Mesothelial cell of epicardium (in vitro differentiated cells): ENCODE measurements around the gene ALG12. TPM values are rescaled to one million over a fixed set of nuclear protein-coding genes. Genes with fewer than 3 reads are reported as not detected.

Experiments
- DNase-seq, 2 experiments: peaks; one replicate each; pipeline ENCODE4 v3.0.0; 2021; ENCODE audit warnings: low spot score in 2 of 2; ENCODE audit not compliant: unreplicated experiment in 2 of 2
- H3K27ac Mint-ChIP-seq: 2 replicates; pipeline ENCODE4 v1.8.0; 2021; ENCODE audit warnings: mixed read lengths
- H3K27me3 Mint-ChIP-seq: 2 replicates; pipeline ENCODE4 v1.8.0; 2021; ENCODE audit warnings: low read depth, mixed read lengths
- H3K36me3 Mint-ChIP-seq: 2 replicates; pipeline ENCODE4 v1.8.0; 2021; ENCODE audit warnings: mixed read lengths
- H3K4me1 Mint-ChIP-seq: 2 replicates; pipeline ENCODE4 v1.8.0; 2021; ENCODE audit warnings: mixed read lengths
- H3K4me3 Mint-ChIP-seq: 2 replicates; pipeline ENCODE4 v1.8.0; 2021; ENCODE audit warnings: mild to moderate bottlenecking, moderate library complexity, mixed read lengths
- H3K9me3 Mint-ChIP-seq: 2 replicates; pipeline ENCODE4 v1.8.0; 2021; ENCODE audit warnings: mixed read lengths
- total RNA-seq: library from RNA; stranded (reverse); gene quantifications from 3 replicates; pipeline ENCODE4 v1.2.1, GENCODE V29; 2021
- TF ChIP-seq, protein P1 (sequence below): fragments of 200-600 bp; sonication (generic); IDR thresholded peaks from one replicate; pipeline ENCODE4 v1.5.0; 2021; ENCODE audit warnings: antibody characterized with exemption; ENCODE audit not compliant: unreplicated experiment

The ALG12 gene
- total RNA-seq, 1 donor from 2014 or later: 26.4 TPM

DNA sequence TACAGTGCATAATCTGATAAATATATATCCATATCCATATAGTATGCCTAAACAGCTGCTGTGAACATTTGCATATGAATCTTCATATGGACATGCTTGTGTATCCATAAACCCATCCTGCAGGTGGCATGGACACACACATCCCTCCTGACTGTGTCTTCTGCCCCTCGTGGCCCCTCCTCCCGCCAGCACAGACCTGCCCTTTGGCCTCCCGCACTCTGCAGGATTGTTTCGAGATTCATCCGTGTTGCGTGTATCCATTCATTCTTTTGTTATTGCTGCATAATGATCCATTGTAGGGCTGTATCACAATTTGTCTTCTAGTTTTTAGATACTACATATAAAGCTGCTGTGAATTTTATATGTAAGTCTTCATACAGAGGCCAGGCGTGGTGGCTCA lies 40.6 kb downstream of the ALG12 start:
- H3K27me3 Mint-ChIP-seq: no peaks in the 10 kb centered on the region
- TF ChIP-seq, protein P1, sequence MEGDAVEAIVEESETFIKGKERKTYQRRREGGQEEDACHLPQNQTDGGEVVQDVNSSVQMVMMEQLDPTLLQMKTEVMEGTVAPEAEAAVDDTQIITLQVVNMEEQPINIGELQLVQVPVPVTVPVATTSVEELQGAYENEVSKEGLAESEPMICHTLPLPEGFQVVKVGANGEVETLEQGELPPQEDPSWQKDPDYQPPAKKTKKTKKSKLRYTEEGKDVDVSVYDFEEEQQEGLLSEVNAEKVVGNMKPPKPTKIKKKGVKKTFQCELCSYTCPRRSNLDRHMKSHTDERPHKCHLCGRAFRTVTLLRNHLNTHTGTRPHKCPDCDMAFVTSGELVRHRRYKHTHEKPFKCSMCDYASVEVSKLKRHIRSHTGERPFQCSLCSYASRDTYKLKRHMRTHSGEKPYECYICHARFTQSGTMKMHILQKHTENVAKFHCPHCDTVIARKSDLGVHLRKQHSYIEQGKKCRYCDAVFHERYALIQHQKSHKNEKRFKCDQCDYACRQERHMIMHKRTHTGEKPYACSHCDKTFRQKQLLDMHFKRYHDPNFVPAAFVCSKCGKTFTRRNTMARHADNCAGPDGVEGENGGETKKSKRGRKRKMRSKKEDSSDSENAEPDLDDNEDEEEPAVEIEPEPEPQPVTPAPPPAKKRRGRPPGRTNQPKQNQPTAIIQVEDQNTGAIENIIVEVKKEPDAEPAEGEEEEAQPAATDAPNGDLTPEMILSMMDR: no peak
- no peak for DNase-seq
- H3K4me3 Mint-ChIP-seq: no peak overlapping the region
- H3K4me1 Mint-ChIP-seq: no peaks in the 10 kb centered on the region
- peaks cover 46% of the 10 kb centered on the region for H3K9me3 Mint-ChIP-seq
- H3K36me3 Mint-ChIP-seq: peaks cover 68% of the 10 kb centered on the region
- no peak overlapping the region for H3K27ac Mint-ChIP-seq

DNA sequence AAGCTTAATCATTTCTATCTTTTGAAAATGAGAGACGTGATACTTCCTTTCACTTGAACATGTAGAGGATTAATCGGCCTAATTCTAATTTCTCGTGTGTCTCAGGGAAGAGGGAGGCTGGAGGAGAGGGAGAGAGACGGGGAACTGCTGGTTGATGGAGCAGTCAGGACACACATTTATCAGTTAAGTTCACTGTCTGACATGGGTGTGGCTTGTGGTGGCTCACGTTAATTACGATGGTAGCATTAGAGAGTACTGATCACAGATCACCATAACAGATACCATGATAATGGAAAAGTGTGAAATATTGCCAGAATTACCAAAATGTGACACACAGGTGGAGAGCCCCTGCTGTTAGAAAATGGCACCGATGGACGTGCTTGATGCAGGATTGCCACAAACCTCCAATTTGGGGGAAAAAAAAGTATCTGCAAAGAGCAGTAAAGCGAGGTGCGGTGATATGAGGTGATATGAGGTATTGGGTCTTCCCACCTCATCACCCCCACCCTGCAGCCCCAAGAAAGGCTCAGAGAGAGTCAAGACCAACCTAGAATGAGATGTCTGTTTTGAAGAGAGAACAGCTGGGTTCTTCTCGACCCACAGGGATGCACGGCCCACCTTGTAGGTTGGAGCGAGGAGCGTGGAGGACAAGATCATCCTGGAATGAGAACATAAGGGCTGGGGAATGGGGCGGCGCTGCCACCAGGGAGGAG lies 44.9 kb downstream of the ALG12 start:
- H3K9me3 Mint-ChIP-seq: peaks cover 60% of the 10 kb centered on the region
- TF ChIP-seq, protein P1: no peak
- no peaks in the 10 kb centered on the region for H3K4me1 Mint-ChIP-seq
- no peak overlapping the region for H3K27ac Mint-ChIP-seq
- H3K27me3 Mint-ChIP-seq: no peaks in the 10 kb centered on the region
- no peak for DNase-seq
- no peak overlapping the region for H3K4me3 Mint-ChIP-seq
- peaks cover 70% of the 10 kb centered on the region for H3K36me3 Mint-ChIP-seq

DNA sequence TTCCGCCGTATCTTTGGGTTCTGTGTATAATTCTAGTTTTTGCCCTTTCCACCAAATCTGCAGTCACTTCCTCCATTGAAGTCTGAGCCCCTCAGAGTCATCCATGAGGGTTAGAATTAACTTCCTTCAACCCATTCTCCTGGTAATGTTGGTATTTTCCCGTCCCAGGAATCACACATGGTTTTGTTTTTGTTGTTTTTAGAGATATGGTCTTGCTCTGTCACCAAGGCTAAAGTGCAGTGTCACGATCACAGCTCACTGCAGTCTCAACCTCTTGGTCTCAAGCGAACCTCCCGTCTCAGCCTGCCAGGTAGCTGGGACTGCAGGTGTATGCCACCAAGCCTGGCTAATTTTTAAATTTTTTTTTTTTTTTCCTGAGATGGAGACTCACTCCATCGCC lies 45.9 kb downstream of the ALG12 start:
- H3K27ac Mint-ChIP-seq: no peak overlapping the region
- H3K4me3 Mint-ChIP-seq: no peak overlapping the region
- H3K4me1 Mint-ChIP-seq: no peaks in the 10 kb centered on the region
- peaks cover 59% of the 10 kb centered on the region for H3K9me3 Mint-ChIP-seq
- TF ChIP-seq, protein P1: no peak
- DNase-seq: no peak
- H3K36me3 Mint-ChIP-seq: peaks cover 72% of the 10 kb centered on the region
- no peaks in the 10 kb centered on the region for H3K27me3 Mint-ChIP-seq

DNA sequence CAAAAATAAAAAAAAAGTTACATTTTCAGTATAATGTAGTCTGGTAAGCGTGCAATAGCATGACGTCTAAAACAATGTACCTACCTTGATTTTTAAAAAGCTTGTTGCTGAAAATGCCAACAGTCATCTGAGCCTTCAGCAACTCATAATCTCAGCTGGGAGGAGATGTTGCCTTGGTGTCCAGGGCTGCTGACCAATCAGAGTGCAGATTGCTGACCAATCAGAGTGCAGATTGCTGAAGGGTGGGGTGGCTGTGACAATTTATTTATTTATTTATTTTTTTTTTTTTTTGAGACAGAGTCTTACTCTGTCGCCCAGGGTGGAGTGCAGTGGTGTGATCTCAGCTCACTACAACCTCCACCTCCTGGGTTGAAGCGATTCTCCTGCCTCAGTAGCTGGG lies 46.8 kb downstream of the ALG12 start:
- no peak for DNase-seq
- H3K9me3 Mint-ChIP-seq: peaks cover 63% of the 10 kb centered on the region
- H3K27me3 Mint-ChIP-seq: no peaks in the 10 kb centered on the region
- no peaks in the 10 kb centered on the region for H3K4me1 Mint-ChIP-seq
- H3K36me3 Mint-ChIP-seq: peaks cover 75% of the 10 kb centered on the region
- TF ChIP-seq, protein P1: no peak
- H3K4me3 Mint-ChIP-seq: no peak overlapping the region
- H3K27ac Mint-ChIP-seq: no peak overlapping the region

DNA sequence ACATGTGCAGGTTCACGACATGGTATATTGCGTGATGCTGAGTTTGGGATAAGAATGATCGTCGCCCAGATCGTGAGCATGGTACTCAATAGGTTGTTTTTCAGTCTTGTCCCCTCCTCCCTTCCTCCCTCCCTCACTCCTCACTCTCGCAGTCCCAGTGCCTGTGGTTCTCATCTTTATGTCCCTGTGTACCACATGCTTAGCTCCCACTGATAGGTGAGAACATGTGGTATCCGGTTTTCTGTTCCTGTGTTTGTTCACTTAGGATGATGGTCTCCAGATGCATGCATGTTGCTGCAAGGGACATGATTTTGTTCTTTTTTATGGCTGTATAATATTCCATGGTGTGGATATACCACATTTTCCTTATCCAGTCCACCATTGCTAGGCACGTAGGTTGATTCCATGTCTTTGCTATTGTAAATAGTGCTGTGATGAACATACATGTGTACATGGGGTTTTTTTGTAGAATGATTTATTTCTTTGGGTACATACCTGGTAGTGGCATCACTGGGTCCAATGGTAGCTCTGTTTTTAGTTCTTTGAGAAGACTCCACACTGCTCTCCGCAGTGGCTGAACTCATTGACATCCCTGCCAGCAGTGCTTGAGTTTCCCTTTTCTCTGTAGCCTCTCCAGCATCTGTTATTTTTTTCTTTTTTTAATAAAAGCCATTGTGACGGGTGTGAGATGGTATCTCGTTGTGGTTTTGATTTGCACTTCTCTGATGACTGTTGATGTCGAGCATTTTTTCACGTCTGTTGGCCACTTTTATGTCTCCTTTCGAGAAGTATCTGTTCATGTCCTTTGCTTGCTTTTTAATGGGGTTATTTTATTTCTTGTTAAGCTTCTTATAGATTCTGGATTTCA lies 48.2 kb downstream of the ALG12 start:
- H3K36me3 Mint-ChIP-seq: peaks cover 75% of the 10 kb centered on the region
- no peak for DNase-seq
- peaks cover 65% of the 10 kb centered on the region for H3K9me3 Mint-ChIP-seq
- H3K27me3 Mint-ChIP-seq: no peaks in the 10 kb centered on the region
- TF ChIP-seq, protein P1: no peak
- H3K4me1 Mint-ChIP-seq: no peaks in the 10 kb centered on the region
- no peak overlapping the region for H3K27ac Mint-ChIP-seq
- H3K4me3 Mint-ChIP-seq: no peak overlapping the region
